Keratinocyte (primary cell): ENCODE results near the gene OR6C4. TPM values are rescaled to one million over a fixed set of nuclear protein-coding genes. Genes with fewer than 3 reads are reported as not detected.

Source experiments
- DNase-seq: peaks from one replicate; pipeline ENCODE4 v3.0.0-alpha.2; 2011; ENCODE audit warnings: low read depth, missing footprints, low spot score
- FAIRE-seq: peaks from 2 replicates; lab custom pipeline; 2011; peaks lifted over from hg19 to GRCh38; lab: Jason Lieb, UNC
- H2AFZ ChIP-seq: 2 replicates; pipeline ENCODE4 v1.6.0; 2012; ENCODE audit warnings: low read length, control low read depth, inconsistent platforms; ENCODE audit not compliant: control insufficient read depth
- H3K27ac ChIP-seq: 2 replicates; pipeline ENCODE4 v1.5.1; 2011; ENCODE audit warnings: low read length; ENCODE audit not compliant: control insufficient read depth, insufficient read depth
- H3K27me3 ChIP-seq: 3 replicates; pipeline ENCODE4 v1.6.0; 2011; ENCODE audit warnings: low read length; ENCODE audit not compliant: control insufficient read depth, insufficient read depth; ENCODE audit errors: extremely low read depth
- H3K36me3 ChIP-seq, 2 experiments: 2 replicates in 1 of 2; 3 replicates in 1 of 2; pipeline ENCODE4 v1.5.1; 2011; ENCODE audit warnings: low read length in 2 of 2, mild to moderate bottlenecking in 1 of 2; ENCODE audit not compliant: control insufficient read depth in 2 of 2, insufficient read depth in 2 of 2; ENCODE audit errors: extremely low read depth in 1 of 2
- H3K4me1 ChIP-seq: 3 replicates; pipeline ENCODE4 v1.5.1; 2011; ENCODE audit warnings: low read length; ENCODE audit not compliant: control insufficient read depth, insufficient read depth; ENCODE audit errors: extremely low read depth
- H3K4me2 ChIP-seq: 3 replicates; pipeline ENCODE4 v1.6.0; 2011; ENCODE audit warnings: low read depth, low read length; ENCODE audit not compliant: control insufficient read depth, insufficient read depth; ENCODE audit errors: extremely low read depth
- H3K4me3 ChIP-seq, 3 experiments: fragments of 200-600 bp in 1 of 3; sonication (generic) in 1 of 3; 2 replicates in 2 of 3; 3 replicates in 1 of 3; pipeline ENCODE4 v1.5.1; 2011 to 2016; ENCODE audit warnings: low read length in 3 of 3, mild to moderate bottlenecking in 3 of 3, control low read depth in 2 of 3, inconsistent platforms in 1 of 3, low read depth in 1 of 3, mixed read lengths in 1 of 3, mixed run types in 1 of 3, moderate library complexity in 1 of 3; ENCODE audit not compliant: control insufficient read depth in 2 of 3, insufficient read depth in 2 of 3; ENCODE audit errors: extremely low read depth in 1 of 3
- H3K79me2 ChIP-seq: 2 replicates; pipeline ENCODE4 v1.6.0; 2012; ENCODE audit warnings: low read length; ENCODE audit not compliant: control insufficient read depth, insufficient read depth
- H3K9ac ChIP-seq: 3 replicates; pipeline ENCODE4 v1.6.0; 2011; ENCODE audit warnings: low read length; ENCODE audit not compliant: control insufficient read depth, insufficient read depth; ENCODE audit errors: extremely low read depth
- H3K9me1 ChIP-seq: 3 replicates; pipeline ENCODE4 v1.6.0; 2011; ENCODE audit warnings: low read length; ENCODE audit not compliant: control insufficient read depth, insufficient read depth; ENCODE audit errors: extremely low read depth
- H3K9me3 ChIP-seq: 2 replicates; pipeline ENCODE4 v1.5.1; 2012; ENCODE audit warnings: low read depth, low read length; ENCODE audit not compliant: control insufficient read depth
- H4K20me1 ChIP-seq: 3 replicates; pipeline ENCODE4 v1.6.0; 2011; ENCODE audit warnings: low read length; ENCODE audit not compliant: control insufficient read depth, insufficient read depth; ENCODE audit errors: extremely low read depth
- CTCF ChIP-seq, 3 experiments: IDR thresholded peaks in 1 of 3; conservative IDR thresholded peaks in 1 of 3; optimal IDR thresholded peaks in 1 of 3; 2 replicates in 2 of 3; 3 replicates in 1 of 3; pipeline versions ENCODE3 to v1.5.1; 2011; ENCODE audit warnings: low read length in 3 of 3, mild to moderate bottlenecking in 3 of 3, moderate library complexity in 2 of 3, control low read depth in 1 of 3, inconsistent platforms in 1 of 3; ENCODE audit not compliant: insufficient read depth in 2 of 3; ENCODE audit errors: extremely low read depth in 1 of 3
- EZH2 ChIP-seq: IDR thresholded peaks from one replicate; pipeline ENCODE4 v1.6.1; 2012; ENCODE audit warnings: inconsistent platforms, mild to moderate bottlenecking, low read length, moderate library complexity
- dilution Hi-C: fragments of 300-500 bp; cut with MboI; formaldehyde crosslinking; loops from one replicate; pipeline ENCODE4 v1.7.0; 2020; ENCODE audit warnings: low sequenced_read_pairs; ENCODE audit not compliant: extremely low pct_ligation_motif_present
- polyA plus RNA-seq, 5 experiments: library from polyadenylated mRNA; depleted of rRNA in 3 of 5; stranded (reverse) in 3 of 5; stranded (forward) in 1 of 5; unstranded in 1 of 5; fragments of >200 nt; gene quantifications; 1 replicate in 1 of 5; 2 replicates in 3 of 5; 3 replicates in 1 of 5; pipeline versions ENCODE4 v1.2.1 to v1.2.3, GENCODE V29; 2011 to 2012; ENCODE audit warnings: missing spikeins in 2 of 5, low read depth in 1 of 5, low replicate concordance in 1 of 5

Gene OR6C4
- polyA plus RNA-seq, 1 donor (not counting 4 experiments of a cell fraction or from before 2014, with no cell fraction given), result not detected

- Histone ChIP-seq H3K9me3 (no peaks in the 10 kb centered on the region), H2AFZ (no peak within 1 kb of the TSS), H4K20me1 (no peaks in the 10 kb centered on the region), H3K4me3 (no peak within 1 kb of the TSS), H3K9me1 (no peaks in the 10 kb centered on the region), H3K9ac (no peak within 1 kb of the TSS), H3K79me2 (no peaks in the 10 kb centered on the region), H3K27ac (no peak within 1 kb of the TSS), H3K4me1 (no peaks in the 10 kb centered on the region), H3K27me3 (no peaks in the 10 kb centered on the region), H3K4me2 (no peak within 1 kb of the TSS), H3K36me3 (no peaks in the 10 kb centered on the region)
- TF ChIP-seq CTCF (optimal IDR thresholded peaks at IDR 0.05 in 1 of 3, IDR thresholded peaks at IDR 0.05 in 1 of 3, conservative IDR thresholded peaks at IDR 0.05 in 1 of 3; ENCODE audit: extremely low read depth in 1 of 3, insufficient read depth in 2 of 3, low read length in 3 of 3) (no peak), EZH2 (no peak)
- FAIRE-seq, result no peak
- dilution Hi-C loops, result no loop called here
- no peak for DNase-seq
Measured at GRCh38 chr12:55572168-55572567, 22.8 kb downstream of the OR6C4 start, which contains the start of gene OR2AP1. Gene OR2AP1, plus strand, starts transcription at chr12:55572468. Its CDS starts 1,947 bp downstream, at chr12:55574415.

GRCh38 chr12:55582066-55582465 lies 32.7 kb downstream of the OR6C4 start:
- DNase-seq (no peak), FAIRE-seq (no peak)
- Histone ChIP-seq H3K79me2 (no peaks in the 10 kb centered on the region), H3K4me3 (no peak overlapping the region), H3K9me3 (no peaks in the 10 kb centered on the region), H3K27ac (no peak overlapping the region), H3K9ac (no peak overlapping the region), H2AFZ (no peak overlapping the region), H3K27me3 (no peaks in the 10 kb centered on the region), H3K4me2 (no peak overlapping the region), H3K36me3 (no peaks in the 10 kb centered on the region), H4K20me1 (no peaks in the 10 kb centered on the region), H3K4me1 (no peaks in the 10 kb centered on the region), H3K9me1 (no peaks in the 10 kb centered on the region)
- no peak for TF ChIP-seq CTCF (optimal IDR thresholded peaks at IDR 0.05 in 1 of 3, IDR thresholded peaks at IDR 0.05 in 1 of 3, conservative IDR thresholded peaks at IDR 0.05 in 1 of 3; ENCODE audit: extremely low read depth in 1 of 3, insufficient read depth in 2 of 3, low read length in 3 of 3)
- no peak for TF ChIP-seq EZH2
- dilution Hi-C loops, result no loop called here
